Measurements from ENCODE around the gene FAM181A. TPM values are rescaled to one million over a fixed set of nuclear protein-coding genes. Genes with fewer than 3 reads are reported as not detected.

The FAM181A gene
- total RNA-seq, 1 donor from 2014 or later: 14.7 TPM

DNA sequence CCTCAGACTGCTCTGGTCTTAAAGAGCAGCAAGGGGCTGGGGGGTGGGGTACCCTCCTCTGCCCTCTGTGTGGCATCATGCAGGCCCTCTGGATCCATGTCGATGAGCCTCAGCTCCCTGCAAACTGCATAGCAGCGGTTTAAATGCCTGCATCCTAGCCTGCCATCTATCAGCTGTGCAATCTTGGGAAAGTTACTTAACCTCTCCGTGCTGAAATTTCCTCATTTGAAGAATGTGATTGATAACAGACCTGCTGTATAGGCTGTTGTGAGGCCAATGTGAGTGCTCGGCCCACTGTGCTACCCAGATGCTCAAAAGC, 3.8 kb downstream of the FAM181A start:
- Mint-ChIP-seq H3K9me3 (no peaks in the 10 kb centered on the region), H3K4me1 (peaks cover 21% of the 10 kb centered on the region), H3K36me3 (ENCODE audit: low read depth) (no peaks in the 10 kb centered on the region), H3K4me3 (peak overlapping the region; percentile 33), H3K27me3 (ENCODE audit: low read depth) (peaks cover 6% of the 10 kb centered on the region), H3K27ac (ENCODE audit: unreplicated experiment) (no peak overlapping the region)
- TF ChIP-seq CTCF (conservative IDR thresholded peaks at IDR 0.05): no peak
- no peak for DNase-seq (ENCODE audit: low read depth, low spot score)

GRCh38 chr14:93932642-93933041, 5.5 kb downstream of the FAM181A start:
- no peak for TF ChIP-seq CTCF (conservative IDR thresholded peaks at IDR 0.05)
- peaks cover 14% of the 10 kb centered on the region for H3K4me1 Mint-ChIP-seq
- no peak overlapping the region for H3K4me3 Mint-ChIP-seq
- H3K9me3 Mint-ChIP-seq: no peaks in the 10 kb centered on the region
- H3K36me3 Mint-ChIP-seq (ENCODE audit: low read depth): peaks cover 2% of the 10 kb centered on the region
- no peak overlapping the region for H3K27ac Mint-ChIP-seq (ENCODE audit: unreplicated experiment)
- peaks cover 13% of the 10 kb centered on the region for H3K27me3 Mint-ChIP-seq (ENCODE audit: low read depth)
- DNase-seq (ENCODE audit: low read depth, low spot score): no peak

GRCh38 chr14:93935213-93935612, 8.1 kb downstream of the FAM181A start:
- no peak overlapping the region for H3K27ac Mint-ChIP-seq (ENCODE audit: unreplicated experiment)

GRCh38 chr14:93936245-93936644, 9.1 kb downstream of the FAM181A start:
- Mint-ChIP-seq H3K36me3 (ENCODE audit: low read depth) (peaks cover 2% of the 10 kb centered on the region), H3K27me3 (ENCODE audit: low read depth) (peaks cover 35% of the 10 kb centered on the region)

More at GRCh38 chr14:93935213-93935612, 8.1 kb downstream of the FAM181A start:
- no peak for DNase-seq (ENCODE audit: low read depth, low spot score)
- no peak overlapping the region for H3K4me3 Mint-ChIP-seq
- peaks cover 2% of the 10 kb centered on the region for H3K36me3 Mint-ChIP-seq (ENCODE audit: low read depth)
- no peak for TF ChIP-seq CTCF (conservative IDR thresholded peaks at IDR 0.05)
- no peaks in the 10 kb centered on the region for H3K9me3 Mint-ChIP-seq
- H3K4me1 Mint-ChIP-seq: peaks cover 5% of the 10 kb centered on the region
- H3K27me3 Mint-ChIP-seq (ENCODE audit: low read depth): peaks cover 30% of the 10 kb centered on the region

GRCh38 chr14:93936926-93937325, 9.8 kb downstream of the FAM181A start:
- Mint-ChIP-seq H3K4me3 (no peak overlapping the region), H3K27ac (ENCODE audit: unreplicated experiment) (no peak overlapping the region), H3K9me3 (no peaks in the 10 kb centered on the region), H3K27me3 (ENCODE audit: low read depth) (peaks cover 39% of the 10 kb centered on the region), H3K36me3 (ENCODE audit: low read depth) (peaks cover 2% of the 10 kb centered on the region), H3K4me1 (peaks cover 12% of the 10 kb centered on the region)
- no peak for TF ChIP-seq CTCF (conservative IDR thresholded peaks at IDR 0.05)
- DNase-seq (ENCODE audit: low read depth, low spot score): no peak

More at GRCh38 chr14:93936245-93936644, 9.1 kb downstream of the FAM181A start:
- Mint-ChIP-seq H3K4me1 (peaks cover 8% of the 10 kb centered on the region), H3K4me3 (peak overlapping the region; percentile 82), H3K27ac (ENCODE audit: unreplicated experiment) (no peak overlapping the region), H3K9me3 (no peaks in the 10 kb centered on the region)
- TF ChIP-seq CTCF (conservative IDR thresholded peaks at IDR 0.05): peak; percentile 64
- DNase-seq (ENCODE audit: low read depth, low spot score): peak; percentile 31

GRCh38 chr14:93937519-93937918, 10.4 kb downstream of the FAM181A start:
- Mint-ChIP-seq H3K27ac (ENCODE audit: unreplicated experiment) (no peak overlapping the region), H3K4me1 (peaks cover 12% of the 10 kb centered on the region), H3K27me3 (ENCODE audit: low read depth) (peaks cover 39% of the 10 kb centered on the region), H3K36me3 (ENCODE audit: low read depth) (peaks cover 2% of the 10 kb centered on the region), H3K9me3 (no peaks in the 10 kb centered on the region), H3K4me3 (no peak overlapping the region)
- TF ChIP-seq CTCF (conservative IDR thresholded peaks at IDR 0.05): no peak
- no peak for DNase-seq (ENCODE audit: low read depth, low spot score)
